Measurements from ENCODE around the gene KRT71. TPM values are rescaled to one million over a fixed set of nuclear protein-coding genes. Genes with fewer than 3 reads are reported as not detected.

Gene KRT71
- total RNA-seq, 1 experiment from 2014 or later, result not detected

DNA sequence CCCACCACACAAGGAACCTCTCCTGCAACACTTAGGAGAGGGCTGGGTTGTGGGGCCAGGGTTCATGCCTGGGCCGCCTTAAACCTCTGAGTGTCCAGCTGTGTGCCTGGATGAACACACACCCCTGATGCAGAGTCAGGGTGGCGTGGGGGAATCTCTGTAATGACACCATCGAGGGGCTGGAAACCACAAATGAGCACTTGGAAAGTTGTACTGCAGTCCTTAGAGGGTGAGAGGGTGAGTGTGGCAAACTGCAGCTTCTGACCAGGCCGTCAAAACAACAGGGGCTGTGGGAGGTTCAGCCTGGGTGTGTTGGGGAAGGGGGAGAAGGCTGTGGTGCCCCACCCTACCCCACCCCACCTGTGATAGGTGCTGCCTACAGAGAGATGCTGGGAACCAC lies 20.3 kb downstream of the KRT71 start:
- no TSS peak for BruUV-seq (replicated peaks)
- H3K27me3 Mint-ChIP-seq (ENCODE audit: unreplicated experiment), result no peaks in the 10 kb centered on the region

DNA sequence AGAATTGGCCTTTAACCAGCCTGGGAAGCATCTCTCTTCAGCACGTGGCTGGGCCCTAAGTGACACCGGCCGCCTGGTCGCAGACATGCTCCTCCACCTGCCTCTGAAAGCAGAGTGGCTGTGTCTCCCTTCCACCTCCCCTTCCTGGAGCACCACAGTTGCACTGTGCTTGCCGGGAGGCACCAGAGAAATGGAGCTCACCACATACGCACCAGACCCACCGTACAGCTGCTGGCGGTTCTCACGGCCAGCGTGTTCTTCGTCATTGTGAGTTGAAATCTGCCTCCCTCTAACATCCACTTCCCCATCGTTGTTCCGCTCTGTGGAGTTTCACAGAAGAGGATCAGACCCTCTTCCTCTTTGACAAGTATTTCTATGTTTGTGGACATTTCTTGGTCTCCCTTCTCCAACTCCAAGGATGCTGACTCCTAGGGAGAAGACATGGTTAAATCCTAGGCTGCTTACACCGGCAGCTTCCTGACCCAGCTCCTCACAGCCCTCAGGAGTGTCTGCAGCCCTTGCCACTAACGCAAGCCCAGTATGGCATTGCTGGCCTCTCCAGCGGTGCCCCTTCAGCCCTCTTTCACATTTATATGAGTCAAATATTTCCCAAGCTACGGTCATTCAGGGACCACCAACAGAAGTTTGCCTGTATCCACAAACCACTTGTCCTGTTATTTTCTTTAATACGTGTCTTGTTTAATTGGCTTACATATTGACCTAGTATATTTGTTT lies 21.2 kb downstream of the KRT71 start:
- H3K27ac Mint-ChIP-seq (ENCODE audit: unreplicated experiment), result no peak overlapping the region
- TF ChIP-seq, protein P1, sequence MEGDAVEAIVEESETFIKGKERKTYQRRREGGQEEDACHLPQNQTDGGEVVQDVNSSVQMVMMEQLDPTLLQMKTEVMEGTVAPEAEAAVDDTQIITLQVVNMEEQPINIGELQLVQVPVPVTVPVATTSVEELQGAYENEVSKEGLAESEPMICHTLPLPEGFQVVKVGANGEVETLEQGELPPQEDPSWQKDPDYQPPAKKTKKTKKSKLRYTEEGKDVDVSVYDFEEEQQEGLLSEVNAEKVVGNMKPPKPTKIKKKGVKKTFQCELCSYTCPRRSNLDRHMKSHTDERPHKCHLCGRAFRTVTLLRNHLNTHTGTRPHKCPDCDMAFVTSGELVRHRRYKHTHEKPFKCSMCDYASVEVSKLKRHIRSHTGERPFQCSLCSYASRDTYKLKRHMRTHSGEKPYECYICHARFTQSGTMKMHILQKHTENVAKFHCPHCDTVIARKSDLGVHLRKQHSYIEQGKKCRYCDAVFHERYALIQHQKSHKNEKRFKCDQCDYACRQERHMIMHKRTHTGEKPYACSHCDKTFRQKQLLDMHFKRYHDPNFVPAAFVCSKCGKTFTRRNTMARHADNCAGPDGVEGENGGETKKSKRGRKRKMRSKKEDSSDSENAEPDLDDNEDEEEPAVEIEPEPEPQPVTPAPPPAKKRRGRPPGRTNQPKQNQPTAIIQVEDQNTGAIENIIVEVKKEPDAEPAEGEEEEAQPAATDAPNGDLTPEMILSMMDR (IDR thresholded peaks at IDR 0.05; ENCODE audit: unreplicated experiment), result no peak
- H3K4me1 Mint-ChIP-seq (ENCODE audit: low read depth, unreplicated experiment), result no peaks in the 10 kb centered on the region
- no TSS peak for BruUV-seq (replicated peaks)
- no peak for DNase-seq
- CTCF ChIA-PET, result no interaction called here
- H3K4me3 Mint-ChIP-seq (ENCODE audit: low read depth, unreplicated experiment), result no peak overlapping the region
- intact Hi-C loops (cut with micrococcal nuclease; ENCODE audit: unreplicated experiment), result no loop called here
- no peaks in the 10 kb centered on the region for H3K9me3 Mint-ChIP-seq (ENCODE audit: low read depth, unreplicated experiment)
- no peaks in the 10 kb centered on the region for H3K27me3 Mint-ChIP-seq (ENCODE audit: unreplicated experiment)
- H3K36me3 Mint-ChIP-seq (ENCODE audit: insufficient read depth, unreplicated experiment), result no peaks in the 10 kb centered on the region

More for the DNA sequence above, 20.3 kb downstream of the KRT71 start:
- Mint-ChIP-seq H3K9me3 (ENCODE audit: low read depth, unreplicated experiment) (no peaks in the 10 kb centered on the region), H3K27ac (ENCODE audit: unreplicated experiment) (no peak overlapping the region), H3K36me3 (ENCODE audit: insufficient read depth, unreplicated experiment) (no peaks in the 10 kb centered on the region), H3K4me3 (ENCODE audit: low read depth, unreplicated experiment) (no peak overlapping the region), H3K4me1 (ENCODE audit: low read depth, unreplicated experiment) (no peaks in the 10 kb centered on the region)
- CTCF ChIA-PET, result no interaction called here
- DNase-seq, result no peak
- intact Hi-C loops (cut with micrococcal nuclease; ENCODE audit: unreplicated experiment), result no loop called here
- TF ChIP-seq, protein P1 (IDR thresholded peaks at IDR 0.05; ENCODE audit: unreplicated experiment), result no peak

GRCh38 chr12:52530905-52531304 lies 22.0 kb downstream of the KRT71 start:
- Mint-ChIP-seq H3K27me3 (ENCODE audit: unreplicated experiment) (no peaks in the 10 kb centered on the region), H3K4me3 (ENCODE audit: low read depth, unreplicated experiment) (no peak overlapping the region), H3K36me3 (ENCODE audit: insufficient read depth, unreplicated experiment) (no peaks in the 10 kb centered on the region), H3K4me1 (ENCODE audit: low read depth, unreplicated experiment) (no peaks in the 10 kb centered on the region), H3K9me3 (ENCODE audit: low read depth, unreplicated experiment) (no peaks in the 10 kb centered on the region), H3K27ac (ENCODE audit: unreplicated experiment) (no peak overlapping the region)
- no TSS peak for BruUV-seq (replicated peaks)
- no peak for DNase-seq
- CTCF ChIA-PET, result no interaction called here
- TF ChIP-seq, protein P1 (IDR thresholded peaks at IDR 0.05; ENCODE audit: unreplicated experiment), result no peak
- intact Hi-C loops (cut with micrococcal nuclease; ENCODE audit: unreplicated experiment), result no loop called here

GRCh38 chr12:52530366-52530765 lies 22.6 kb downstream of the KRT71 start:
- H3K27ac Mint-ChIP-seq (ENCODE audit: unreplicated experiment), result no peak overlapping the region
- BruUV-seq (replicated peaks), result no TSS peak
- CTCF ChIA-PET, result no interaction called here
- no peaks in the 10 kb centered on the region for H3K27me3 Mint-ChIP-seq (ENCODE audit: unreplicated experiment)
- no peak for DNase-seq
- intact Hi-C loops (cut with micrococcal nuclease; ENCODE audit: unreplicated experiment), result no loop called here
- no peaks in the 10 kb centered on the region for H3K9me3 Mint-ChIP-seq (ENCODE audit: low read depth, unreplicated experiment)
- H3K4me3 Mint-ChIP-seq (ENCODE audit: low read depth, unreplicated experiment), result no peak overlapping the region
- no peaks in the 10 kb centered on the region for H3K36me3 Mint-ChIP-seq (ENCODE audit: insufficient read depth, unreplicated experiment)
- TF ChIP-seq, protein P1 (IDR thresholded peaks at IDR 0.05; ENCODE audit: unreplicated experiment), result no peak
- H3K4me1 Mint-ChIP-seq (ENCODE audit: low read depth, unreplicated experiment), result no peaks in the 10 kb centered on the region
